ENCODE measurements around the gene LYG2.

GRCh38 chr2:99297994-99298393 lies 42.5 kb upstream of the LYG2 start:
- TF ChIP-seq EZH2phosphoT487 (IDR thresholded peaks at IDR 0.05), result no peak
- TF ChIP-seq CTCF (IDR thresholded peaks at IDR 0.05), result no peak
